GM21390 (cell line): ENCODE measurements around the gene SP5.
"Not testable (repeated sequence)": the region's sequence is repeated elsewhere in the genome, so short reads cannot be mapped to it uniquely, and the experiment has no call there.

ENCODE experiments used
- ATAC-seq: cut with Tn5 transposase; IDR thresholded peaks from one replicate; pipeline ENCODE4 v1.9.1; 2021; ENCODE audit not compliant: unreplicated experiment

The SP5 gene

DNA sequence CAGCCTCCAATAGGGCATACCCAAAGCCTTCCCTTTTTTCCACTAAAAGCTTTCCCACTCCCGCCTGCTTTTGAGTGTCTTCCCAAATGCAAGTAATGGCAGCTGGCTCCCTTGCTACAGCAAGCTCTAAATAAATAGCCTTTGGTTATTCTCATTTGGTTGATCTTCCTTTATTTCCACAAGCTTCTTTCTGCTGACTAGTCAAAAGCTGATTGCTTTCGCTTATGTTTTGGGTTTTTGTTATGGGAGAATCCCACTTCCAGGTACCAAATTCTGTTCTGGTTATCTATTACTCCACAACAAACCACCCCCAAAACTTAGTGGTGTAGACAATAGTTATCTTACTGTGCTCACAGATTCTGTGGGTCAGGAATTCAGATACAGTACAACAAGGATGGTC lies 22.3 kb downstream of the SP5 start:
- no peak for ATAC-seq

- no peak for ATAC-seq
These were observed 22.7 kb downstream of the SP5 start for GRCh38 chr2:170737821-170738220.

- no peak for ATAC-seq
These were observed 23.9 kb downstream of the SP5 start for GRCh38 chr2:170739048-170739447.

DNA sequence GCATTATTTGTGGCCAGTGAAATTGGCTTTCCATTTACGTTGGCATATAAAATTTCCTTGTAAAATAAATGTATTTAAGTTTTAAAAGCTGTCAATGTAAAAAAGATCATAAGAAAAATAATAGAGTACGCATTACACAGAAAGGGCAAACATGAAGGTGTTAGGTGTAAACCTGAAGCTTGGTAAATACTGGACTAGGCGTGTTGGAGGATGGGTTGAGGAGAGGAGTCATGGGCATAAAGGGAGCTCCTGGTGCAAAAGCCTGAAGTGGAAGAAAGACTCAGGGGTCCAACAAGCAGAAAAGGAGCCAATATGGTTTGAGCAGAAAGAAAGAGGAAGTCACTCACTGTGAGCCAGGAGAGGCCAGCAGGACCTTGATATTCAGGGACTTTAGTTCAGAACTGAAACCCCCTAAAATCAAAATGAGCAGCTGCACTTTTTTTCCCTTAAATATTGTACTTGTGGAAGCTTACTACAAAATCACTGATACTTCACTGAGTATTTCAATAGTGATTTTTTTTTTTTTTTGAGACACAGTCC lies 24.4 kb downstream of the SP5 start:
- ATAC-seq: no peak

DNA sequence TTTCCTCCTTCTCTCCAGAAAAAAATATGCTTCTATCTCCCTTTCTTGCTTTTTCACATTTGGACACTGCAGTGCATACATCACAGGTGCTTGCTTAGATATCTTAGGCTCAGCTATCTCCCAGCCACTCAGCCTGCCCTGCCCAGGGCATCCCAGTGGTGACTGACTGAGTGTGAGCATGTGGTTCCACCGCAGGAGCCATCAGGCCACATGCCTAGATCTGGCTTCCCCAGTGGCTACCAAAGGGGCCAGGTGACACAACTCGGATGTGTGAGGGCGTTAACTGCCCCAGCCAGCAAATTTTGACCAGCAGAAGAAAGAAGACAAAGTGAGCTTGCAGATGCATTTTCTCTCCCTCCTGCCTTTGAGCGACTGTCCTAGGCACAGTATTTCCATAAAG lies 25.5 kb downstream of the SP5 start:
- no peak for ATAC-seq

GRCh38 chr2:170742000-170742399 lies 26.9 kb downstream of the SP5 start:
- no peak for ATAC-seq

DNA sequence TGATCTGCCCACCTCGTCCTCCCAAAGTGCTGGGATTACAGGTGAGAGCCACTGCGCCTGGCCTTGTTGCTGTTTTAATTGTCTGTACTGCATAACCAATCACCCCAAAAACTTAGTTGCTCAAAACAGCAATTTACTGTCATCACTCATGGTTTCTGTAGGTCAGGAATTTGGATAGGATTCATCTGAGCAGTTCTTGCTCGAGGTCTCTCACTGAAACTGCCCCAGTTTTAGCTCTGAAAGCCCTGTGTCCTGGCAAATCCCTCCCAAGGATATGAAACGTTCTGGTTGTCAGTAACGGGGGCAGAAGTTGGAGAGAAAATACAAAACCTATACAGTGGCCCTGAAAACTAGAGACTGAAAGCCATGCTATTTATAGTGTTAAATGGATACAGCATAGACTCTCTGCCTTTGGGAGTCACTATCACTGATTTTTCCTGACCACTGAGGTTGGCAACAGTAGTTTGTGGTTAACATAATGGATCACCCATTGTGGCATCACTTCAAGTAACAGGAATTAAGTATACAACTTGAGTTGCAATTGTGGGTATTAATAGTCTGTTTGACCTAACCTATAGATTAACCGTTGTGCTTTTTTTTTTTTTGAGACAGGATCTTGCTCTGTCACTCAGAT lies 27.9 kb downstream of the SP5 start:
- ATAC-seq: no peak

GRCh38 chr2:170743530-170744239 lies 28.5 kb downstream of the SP5 start:
- no peak for ATAC-seq

DNA sequence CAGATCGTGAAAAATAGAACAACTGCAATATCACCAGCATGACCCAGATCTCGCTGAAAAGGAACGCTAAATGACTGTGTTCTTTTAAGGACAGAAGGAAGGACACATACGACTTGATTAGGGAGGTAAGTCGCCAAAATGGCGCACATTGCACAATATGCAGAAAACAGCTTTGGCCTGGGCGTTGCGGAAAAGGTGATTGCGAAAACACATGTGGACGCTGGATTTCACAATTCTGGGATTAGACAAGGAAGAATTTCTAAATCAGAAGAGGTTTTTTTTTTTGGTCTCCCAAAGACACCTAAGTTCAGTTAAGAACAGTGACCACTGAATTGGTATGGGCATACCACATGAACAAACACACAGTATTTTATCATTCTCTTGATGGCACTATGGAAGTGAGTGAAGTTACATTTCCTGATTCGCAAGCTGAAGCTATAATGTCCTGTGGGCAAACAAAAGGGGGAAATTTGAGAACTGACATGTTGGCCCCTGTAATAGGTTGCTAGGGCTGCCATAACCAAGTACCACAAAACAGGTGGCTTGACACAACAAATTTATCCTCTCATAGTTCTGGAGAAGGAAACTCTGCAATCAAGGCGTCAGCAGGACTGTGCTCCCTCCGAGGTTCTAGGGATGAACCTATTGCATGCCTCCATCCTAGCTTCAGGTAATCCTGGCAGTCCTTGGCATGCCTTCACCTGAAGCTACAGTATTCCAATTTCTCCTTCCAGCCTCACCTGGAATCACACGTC lies 29.3 kb downstream of the SP5 start:
- no peak for ATAC-seq

GRCh38 chr2:170745305-170745704 lies 30.2 kb downstream of the SP5 start:
- no peak for ATAC-seq

GRCh38 chr2:170747921-170748320 lies 32.8 kb downstream of the SP5 start:
- ATAC-seq: no peak

DNA sequence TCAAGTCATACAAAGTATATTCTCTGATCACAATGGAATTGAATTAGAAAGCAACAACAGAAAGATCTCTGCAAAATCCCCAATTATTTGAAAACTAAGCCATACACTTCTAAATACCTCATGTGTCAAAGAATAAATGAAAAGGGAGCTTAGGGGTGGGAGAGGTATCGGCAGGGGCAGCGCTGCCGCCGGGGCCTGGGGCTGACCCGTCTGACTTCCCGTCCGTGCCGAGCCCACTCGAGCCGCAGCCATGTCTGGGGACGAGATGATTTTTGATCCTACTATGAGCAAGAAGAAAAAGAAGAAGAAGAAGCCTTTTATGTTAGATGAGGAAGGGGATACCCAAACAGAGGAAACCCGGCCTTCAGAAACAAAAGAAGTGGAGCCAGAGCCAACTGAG lies 36.4 kb downstream of the SP5 start:
- not testable (repeated sequence) for ATAC-seq

- ATAC-seq: no peak
These were observed 46.4 kb downstream of the SP5 start for GRCh38 chr2:170761572-170761971.

DNA sequence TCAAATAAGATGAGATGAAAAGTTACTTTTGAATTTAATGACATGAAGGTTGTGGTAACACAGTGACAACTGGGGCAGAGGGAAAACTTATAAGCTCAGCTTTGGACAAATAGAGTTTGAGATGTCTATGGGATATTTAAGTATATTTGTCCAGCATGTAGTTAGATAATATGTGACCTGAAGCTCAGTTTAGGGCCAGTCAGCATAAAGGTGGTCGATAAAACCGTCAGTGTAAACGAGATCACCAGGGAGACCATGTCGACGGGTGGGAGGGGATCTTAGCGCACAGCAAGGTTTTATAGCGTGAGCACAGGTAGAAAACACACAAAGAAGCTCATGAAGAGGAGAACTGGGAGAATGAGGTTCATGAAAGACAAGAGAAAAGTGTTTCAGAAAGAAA lies 47.6 kb downstream of the SP5 start:
- no peak for ATAC-seq

DNA sequence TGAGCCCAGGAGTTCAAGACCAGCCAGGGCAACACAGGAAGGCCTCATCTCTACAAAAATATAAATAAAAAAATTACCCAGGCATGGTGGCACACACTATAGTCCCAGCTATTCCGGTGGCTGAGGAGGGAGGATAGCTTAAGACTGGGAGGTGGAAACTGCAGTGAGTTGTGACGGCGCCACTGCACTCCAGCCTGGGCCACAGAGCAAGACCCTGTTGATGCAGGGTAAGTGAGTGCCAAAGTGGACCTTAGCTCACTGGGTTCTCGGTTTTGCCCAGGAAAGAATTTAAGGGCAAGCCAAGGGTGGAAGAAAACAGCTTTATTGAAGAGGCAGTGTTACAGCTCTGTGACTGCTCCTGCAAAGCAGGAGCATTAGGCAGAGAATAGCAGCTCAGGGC lies 48.1 kb downstream of the SP5 start:
- ATAC-seq: no peak

- no peak for ATAC-seq
These were observed 49.7 kb downstream of the SP5 start for GRCh38 chr2:170764880-170765261.

GRCh38 chr2:170766693-170767092 lies 51.6 kb downstream of the SP5 start:
- no peak for ATAC-seq
